AG08396 (cell line): ENCODE results near the gene CADPS2.
A peak's percentile ranks its signal among the peaks of the same experiment; 100 is the strongest.

Experiments
- DNase-seq: peaks from one replicate; pipeline ENCODE4 v3.0.0; 2012; ENCODE audit warnings: low spot score, mixed read lengths

The CADPS2 gene

GRCh38 chr7:122886357-122887081 lies at the start of gene CADPS2:
Gene CADPS2 (minus strand): TSS chr7:122886460. CDS start chr7:122886337, 123 bp downstream.
- DNase-seq: peak; percentile 93

GRCh38 chr7:122935620-122936019 lies 49.4 kb upstream of the CADPS2 start:
- DNase-seq: no peak

- DNase-seq: no peak
Observed at GRCh38 chr7:122919643-122920181, 33.5 kb upstream of the CADPS2 start.

- no peak for DNase-seq
Observed at GRCh38 chr7:122914812-122915211, 28.6 kb upstream of the CADPS2 start.

- no peak for DNase-seq
Observed at GRCh38 chr7:122913608-122914007, 27.3 kb upstream of the CADPS2 start.

GRCh38 chr7:122902751-122903495 lies 16.7 kb upstream of the CADPS2 start:
- no peak for DNase-seq

GRCh38 chr7:122901250-122901649 lies 15.0 kb upstream of the CADPS2 start:
- DNase-seq: no peak

- DNase-seq: no peak
Observed at GRCh38 chr7:122896509-122896908, 10.2 kb upstream of the CADPS2 start.

GRCh38 chr7:122893486-122893885 lies 7.2 kb upstream of the CADPS2 start:
- no peak for DNase-seq

- no peak for DNase-seq
Observed at GRCh38 chr7:122889116-122889515, 2.9 kb upstream of the CADPS2 start.

- no peak for DNase-seq
Observed at GRCh38 chr7:122887848-122888247, 1.6 kb upstream of the CADPS2 start.

GRCh38 chr7:122887198-122887597 lies 938 bp upstream of the CADPS2 start:
- peak; percentile 65 for DNase-seq

GRCh38 chr7:122885583-122886356 lies 490 bp downstream of the CADPS2 start:
- DNase-seq: peak; percentile 57

- no peak for DNase-seq
Observed at GRCh38 chr7:122884186-122884585, 2.1 kb downstream of the CADPS2 start.

GRCh38 chr7:122883049-122883680 lies 3.1 kb downstream of the CADPS2 start:
- DNase-seq: no peak

GRCh38 chr7:122881324-122881723 lies 4.9 kb downstream of the CADPS2 start:
- DNase-seq: no peak

GRCh38 chr7:122869260-122869659 lies 17.0 kb downstream of the CADPS2 start:
- DNase-seq: no peak

- no peak for DNase-seq
Observed at GRCh38 chr7:122867471-122867980, 18.7 kb downstream of the CADPS2 start.

- no peak for DNase-seq
Observed at GRCh38 chr7:122864838-122865237, 21.4 kb downstream of the CADPS2 start.

GRCh38 chr7:122864016-122864415 lies 22.2 kb downstream of the CADPS2 start:
- DNase-seq: no peak

GRCh38 chr7:122858320-122858719 lies 27.9 kb downstream of the CADPS2 start:
- no peak for DNase-seq

GRCh38 chr7:122850528-122850927 lies 35.7 kb downstream of the CADPS2 start:
- DNase-seq: no peak
